K562 (cell line): ENCODE data around the gene CLEC3B. TPM values are rescaled to one million over a fixed set of nuclear protein-coding genes. Genes with fewer than 3 reads are reported as not detected.
A peak's percentile ranks its signal among the peaks of the same experiment; 100 is the strongest.

ENCODE experiments used
- ATAC-seq: fragments of 200-7000 bp; cut with Tn5 transposase; 3 replicates; pipeline ENCODE4 v1.9.1; 2020; ENCODE audit warnings: moderate library complexity
- BruUV-seq: library from RNA; stranded (reverse); fragments of 400-500 nt; replicated peaks from 2 replicates; lab custom pipeline; 2021; lab: Mats Ljungman, UMichigan
- CTCF ChIA-PET: fragments of 300-600 bp; formaldehyde crosslinking; extraction: SDS; loops from one replicate; lab custom pipeline; 2021; ENCODE audit warnings: low intra/inter-chr PET ratio; lab: Yijun Ruan, JAX
- POLR2A ChIA-PET: fragments of 300-600, 350-650 bp; sonication (Branson Sonifier 250); formaldehyde crosslinking; extraction: SDS; loops from one replicate; lab custom pipeline; 2021; ENCODE audit warnings: antibody characterized with exemption, inconsistent platforms; lab: Yijun Ruan, JAX
- DNase-seq, 4 experiments: peaks; one replicate each; pipeline versions ENCODE4 v3.0.0 to v3.0.0-alpha.2; 2011 to 2018; ENCODE audit warnings: low spot score in 3 of 4, mixed read lengths in 3 of 4; ENCODE audit errors: extremely low read depth in 1 of 4
- FAIRE-seq: peaks from 2 replicates; lab custom pipeline; 2011; peaks lifted over from hg19 to GRCh38; lab: Jason Lieb, UNC
- H2AFZ ChIP-seq: 2 replicates; pipeline ENCODE4 v1.6.0; 2011; ENCODE audit warnings: low read depth, low read length, control low read depth, inconsistent platforms
- H3K27ac ChIP-seq: fragments of 200-600 bp; 3 replicates; pipeline ENCODE4 v1.8.0; 2011; ENCODE audit warnings: low read depth, mild to moderate bottlenecking, control low read depth, inconsistent platforms, low read length, moderate library complexity, mixed read lengths; ENCODE audit errors: extremely low read depth
- H3K27me3 ChIP-seq, 2 experiments: fragments of 300-600 bp in 1 of 2; 2 replicates in 1 of 2; 3 replicates in 1 of 2; pipeline versions ENCODE4 v1.6.0 to v1.8.0; 2011; ENCODE audit warnings: inconsistent platforms in 2 of 2, low read length in 2 of 2, mild to moderate bottlenecking in 1 of 2, mixed read lengths in 1 of 2, moderate library complexity in 1 of 2; ENCODE audit not compliant: control insufficient read depth in 2 of 2, insufficient read depth in 2 of 2
- H3K36me3 ChIP-seq: fragments of 300-600 bp; 3 replicates; pipeline ENCODE4 v1.8.0; 2011; ENCODE audit warnings: mild to moderate bottlenecking, low read length, inconsistent platforms; ENCODE audit not compliant: control insufficient read depth, insufficient read depth
- H3K4me1 ChIP-seq, 2 experiments: fragments of 200-600 bp in 1 of 2; replicated peaks in 1 of 2; 2 replicates in 1 of 2; 3 replicates in 1 of 2; pipeline versions ENCODE4 v1.5.1 to v1.8.0; 2011; ENCODE audit warnings: inconsistent platforms in 2 of 2, low read length in 2 of 2, mild to moderate bottlenecking in 1 of 2, mixed read lengths in 1 of 2, moderate library complexity in 1 of 2; ENCODE audit not compliant: control insufficient read depth in 2 of 2, insufficient read depth in 2 of 2
- H3K4me2 ChIP-seq: 2 replicates; pipeline ENCODE4 v1.6.1; 2011; ENCODE audit warnings: low read length, control low read depth, inconsistent platforms, mixed read lengths; ENCODE audit not compliant: insufficient read depth
- H3K4me3 ChIP-seq: fragments of 200-600 bp; sonication (generic), shearing (Covaris generic); 2 replicates; pipeline ENCODE4 v1.5.1; 2016; ENCODE audit warnings: control low read depth, inconsistent platforms
- H3K79me2 ChIP-seq: fragments of 200-600 bp; 3 replicates; pipeline ENCODE4 v1.8.0; 2011; ENCODE audit warnings: low read length, inconsistent platforms; ENCODE audit not compliant: control insufficient read depth, insufficient read depth
- H3K9ac ChIP-seq, 2 experiments: 2 replicates each; pipeline versions ENCODE4 v1.6.0 to v1.6.1; 2011; ENCODE audit warnings: low read depth in 2 of 2, low read length in 2 of 2, control low read depth in 1 of 2, inconsistent platforms in 1 of 2, mild to moderate bottlenecking in 1 of 2, mixed read lengths in 1 of 2; ENCODE audit not compliant: insufficient read depth in 1 of 2
- H3K9me1 ChIP-seq: one replicate; pipeline ENCODE4 v1.6.0; 2011; ENCODE audit warnings: inconsistent platforms, mild to moderate bottlenecking, low read length, moderate library complexity; ENCODE audit not compliant: control insufficient read depth, insufficient read depth
- H3K9me3 ChIP-seq: replicated peaks from 2 replicates; pipeline ENCODE4 v1.5.1; 2011; ENCODE audit warnings: low read depth, low read length, inconsistent platforms; ENCODE audit not compliant: control insufficient read depth, insufficient read depth
- H4K20me1 ChIP-seq: replicated peaks from 2 replicates; pipeline ENCODE4 v1.6.1; 2011; ENCODE audit warnings: low read length, inconsistent platforms, mixed read lengths; ENCODE audit not compliant: control insufficient read depth, insufficient read depth
- FOXA1 ChIP-seq: fragments of 450-650 bp; IDR thresholded peaks from 2 replicates; pipeline ENCODE4 v1.6.1; 2016; ENCODE audit warnings: mild to moderate bottlenecking, borderline replicate concordance
- GABPB1 ChIP-seq: sonication (generic); formaldehyde crosslinking; IDR thresholded peaks from 2 replicates; pipeline ENCODE4 v1.8.0; 2022; ENCODE audit warnings: mild to moderate bottlenecking, missing genetic modification reagents
- HDAC8 ChIP-seq: fragments of 450-650 bp; IDR thresholded peaks from 2 replicates; pipeline ENCODE4 v1.6.1; 2016; ENCODE audit warnings: mild to moderate bottlenecking, missing genetic modification characterization, moderate library complexity, missing compliant biosample characterization
- HSF4 ChIP-seq: fragments of 250-450 bp; sonication (Bioruptor Pico); IDR thresholded peaks from 2 replicates; pipeline ENCODE4 v2.1.2; 2022; ENCODE audit warnings: mild to moderate bottlenecking, moderate library complexity, borderline replicate concordance
- ILK ChIP-seq: fragments of 450-650 bp; IDR thresholded peaks from 2 replicates; pipeline ENCODE4 v1.6.1; 2016; ENCODE audit warnings: missing genetic modification characterization, low read depth, mild to moderate bottlenecking, missing compliant biosample characterization, moderate library complexity, borderline replicate concordance
- PHF20 ChIP-seq: fragments of 450-650 bp; IDR thresholded peaks from 2 replicates; pipeline ENCODE4 v1.6.1; 2018; ENCODE audit not compliant: partially characterized antibody
- SIRT6 ChIP-seq: IDR thresholded peaks from one replicate; pipeline ENCODE4 v1.6.1; 2012; ENCODE audit warnings: low read depth, mild to moderate bottlenecking, control low read depth, inconsistent platforms, low read length, moderate library complexity
- SMARCC2 ChIP-seq: fragments of 450-650 bp; IDR thresholded peaks from 2 replicates; pipeline ENCODE4 v1.6.1; 2017; ENCODE audit warnings: antibody characterized with exemption, moderate library complexity, mild to moderate bottlenecking, low read depth
- STAT5A ChIP-seq: IDR thresholded peaks from 2 replicates; pipeline ENCODE4 v1.6.1; 2012; ENCODE audit warnings: low read length, inconsistent platforms, borderline replicate concordance
- ZNF592 ChIP-seq: fragments of 450-650 bp; IDR thresholded peaks from 2 replicates; pipeline ENCODE4 v1.6.1; 2017; ENCODE audit warnings: antibody characterized with exemption, mild to moderate bottlenecking
- ZNF780A ChIP-seq: fragments of 250-450 bp; sonication (Bioruptor Pico); IDR thresholded peaks from 2 replicates; pipeline ENCODE4 v1.5.0; 2021; ENCODE audit warnings: mild to moderate bottlenecking
- WGBS: fragments of 100-300 bp; shearing (Covaris generic); methylation state at CpG from one replicate; pipeline ENCODE4 v1.1.6; 2016; ENCODE audit warnings: low coverage, mixed read lengths; ENCODE audit not compliant: insufficient coverage; ENCODE audit errors: missing lambda C conversion rate; 5-methylcytosine and 5-hydroxymethylcytosine counted together
- in situ Hi-C: fragments of 300-500 bp; cut with MboI; formaldehyde crosslinking; loops from 4 replicates; pipeline ENCODE4 v1.15.0; 2018; ENCODE audit warnings: inconsistent platforms, mixed read lengths
- intact Hi-C: fragments of 100-400 bp; cut with micrococcal nuclease; formaldehyde crosslinking; loops from 2 replicates; pipeline ENCODE4 v1.14.2; 2022
- polyA plus RNA-seq, 8 experiments: library from polyadenylated mRNA; depleted of rRNA in 4 of 8; stranded (reverse) in 5 of 8; unstranded in 3 of 8; fragments of >200 nt; fragmentation: Nextera tagmentation in 2 of 8; fragmentation: Illumina TruSeq in 1 of 8; extraction: Ambion mirVana in 2 of 8; extraction: Trizol in 1 of 8; gene quantifications; 2 replicates each; pipeline versions ENCODE4 v1.2.1 to v1.2.3, GENCODE V29; 2011 to 2014; ENCODE audit warnings: inconsistent platforms in 1 of 8, missing spikeins in 1 of 8
- total RNA-seq, 7 experiments: library from RNA; depleted of rRNA in 6 of 7; stranded (reverse); fragments of >200 nt in 6 of 7; fragmentation: Illumina TruSeq in 2 of 7; extraction: Trizol in 2 of 7; gene quantifications; 2 replicates each; pipeline versions ENCODE4 v1.2.1 to v1.2.3, GENCODE V29; 2011 to 2021; ENCODE audit warnings: low replicate concordance in 1 of 7

Gene CLEC3B
- total and polyA plus RNA-seq, 9 of the 15 experiments (the other 6 are each of a cell fraction or from before 2014, with no cell fraction given): not detected

GRCh38 chr3:45084820-45085816 lies 59.0 kb downstream of the CLEC3B start:
- Histone ChIP-seq H3K9me1 (no peaks in the 10 kb centered on the region), H3K4me2 (no peak overlapping the region; the same call in 1 of the 2 replicates), H3K4me1 (peaks cover 11 to 79% of the 10 kb centered on the region in 2 experiments), H3K9ac (peak overlapping the region; percentile 9 to 11; a peak in 2 of 4 replicates), H2AFZ (no peak overlapping the region), H3K27ac (0 out of 3 replicates have a peak overlapping the region, but pooled peaks have one; percentile 2), H4K20me1 (no peaks in the 10 kb centered on the region), H3K27me3 (no peaks in the 10 kb centered on the region), H3K79me2 (no peaks in the 10 kb centered on the region; the same call in 2 of the 3 replicates), H3K4me3 (no peak overlapping the region), H3K9me3 (no peaks in the 10 kb centered on the region), H3K36me3 (peaks cover 24% of the 10 kb centered on the region)
- ATAC-seq (peak; percentile 76), DNase-seq (peak in 1 of 4 experiments; percentile 68), FAIRE-seq (peak; percentile 65)
- intact Hi-C loops (no loop called here), in situ Hi-C loops (no loop called here)
- WGBS: 51% methylated on average over 13 of the region's 13 CpGs
- BruUV-seq: no TSS peak
- POLR2A ChIA-PET: interaction anchor here (1.4 kb wide), 2 partner anchors 9 to 13 kb away, joined by 4 read pairs; no protein-coding TSS in a partner anchor
- CTCF ChIA-PET: no interaction called here
- TF ChIP-seq HSF4: no peak
- peak; percentile 69; the same call in 1 of the 2 replicates for TF ChIP-seq ZNF592
- TF ChIP-seq ZNF780A: no peak
- TF ChIP-seq GABPB1 (CRISPR knock-in tag): 0 out of 2 replicates have a peak, but pooled peaks have one; percentile 34
- TF ChIP-seq SIRT6: no peak
- no peak for TF ChIP-seq HDAC8 (tag)
- no peak for TF ChIP-seq STAT5A
- no peak for TF ChIP-seq FOXA1
- no peak for TF ChIP-seq PHF20
- no peak for TF ChIP-seq ILK (tag)
- peak; percentile 42; the same call in 1 of the 2 replicates for TF ChIP-seq SMARCC2
